ENCODE measurements around the gene TBXAS1.
A peak's percentile ranks its signal among the peaks of the same experiment; 100 is the strongest.

The TBXAS1 gene

GRCh38 chr7:139985811-139986210 lies 156.7 kb downstream of the TBXAS1 start:
- no peak for DNase-seq

GRCh38 chr7:139987691-139988516 lies 158.8 kb downstream of the TBXAS1 start:
- DNase-seq, result no peak

GRCh38 chr7:139989366-139990141 lies 160.5 kb downstream of the TBXAS1 start:
- no peak for DNase-seq

- DNase-seq, result no peak
Measured at GRCh38 chr7:139990142-139990535, 161.1 kb downstream of the TBXAS1 start.

- DNase-seq, result no peak
Measured at GRCh38 chr7:139990571-139991268, 161.7 kb downstream of the TBXAS1 start.

GRCh38 chr7:139991269-139991666 lies 162.2 kb downstream of the TBXAS1 start:
- no peak for DNase-seq

GRCh38 chr7:139991911-139992310 lies 162.8 kb downstream of the TBXAS1 start:
- DNase-seq, result no peak

- DNase-seq, result peak; percentile 26
Measured at GRCh38 chr7:139992353-139993044, 163.4 kb downstream of the TBXAS1 start.

- DNase-seq, result no peak
Measured at GRCh38 chr7:139993169-139993568, 164.1 kb downstream of the TBXAS1 start.

- no peak for DNase-seq
Measured at GRCh38 chr7:139993592-139993991, 164.5 kb downstream of the TBXAS1 start.

GRCh38 chr7:139994356-139994755 lies 165.3 kb downstream of the TBXAS1 start:
- no peak for DNase-seq

GRCh38 chr7:139995017-139995915 lies 166.2 kb downstream of the TBXAS1 start:
- no peak for DNase-seq

- no peak for DNase-seq
Measured at GRCh38 chr7:139998572-139998971, 169.5 kb downstream of the TBXAS1 start.

- DNase-seq, result no peak
Measured at GRCh38 chr7:139999516-139999915, 170.5 kb downstream of the TBXAS1 start.

- no peak for DNase-seq
Measured at GRCh38 chr7:140000666-140001268, 171.7 kb downstream of the TBXAS1 start.

- no peak for DNase-seq
Measured at GRCh38 chr7:140003913-140004382, 174.9 kb downstream of the TBXAS1 start.

GRCh38 chr7:140004672-140005071 lies 175.6 kb downstream of the TBXAS1 start:
- DNase-seq, result no peak

- DNase-seq, result no peak
Measured at GRCh38 chr7:140005341-140005740, 176.3 kb downstream of the TBXAS1 start.

- DNase-seq, result no peak
Measured at GRCh38 chr7:140005754-140006503, 176.9 kb downstream of the TBXAS1 start.

- no peak for DNase-seq
Measured at GRCh38 chr7:140006600-140006999, 177.5 kb downstream of the TBXAS1 start.

Measured in DMS79 (cell line).